ENCODE data around the gene MAN2B2.

The MAN2B2 gene

GRCh38 chr4:6534618-6535328 is 40.2 kb upstream of the MAN2B2 start:
- H3K27me3 ChIP-seq (ENCODE audit: insufficient read depth, low read length), result no peaks in the 10 kb centered on the region

DNA sequence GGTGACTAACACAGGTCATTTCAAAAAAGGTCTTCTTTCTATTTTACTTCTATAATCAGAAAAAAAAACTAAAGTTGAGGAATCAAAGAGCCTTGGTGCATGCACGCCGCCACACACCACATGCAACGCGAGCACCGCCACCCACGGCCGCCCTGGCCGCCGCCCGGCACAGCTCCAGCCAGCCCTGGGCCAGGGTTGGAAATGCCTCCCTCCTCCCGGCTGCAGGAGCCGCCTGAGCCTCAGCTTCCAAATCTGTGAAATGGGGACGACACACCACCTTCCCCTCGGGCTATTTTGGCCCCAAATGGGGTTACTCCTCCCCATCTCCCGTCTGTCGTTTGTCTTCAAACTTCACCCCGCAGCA is 39.7 kb upstream of the MAN2B2 start:
- Histone ChIP-seq H3K4me1 (ENCODE audit: control insufficient read depth in 1 of 2, insufficient read depth in 2 of 2, low read length in 2 of 2) (no peaks in the 10 kb centered on the region), H3K9ac (ENCODE audit: low read length) (no peak overlapping the region), H3K4ac (ENCODE audit: low read depth, low read length) (no peak overlapping the region), H2AK5ac (ENCODE audit: low read length) (no peak overlapping the region), H2BK12ac (ENCODE audit: low read length) (no peak overlapping the region), H3K79me2 (ENCODE audit: control insufficient read depth, insufficient read depth, low read length, poor library complexity) (no peaks in the 10 kb centered on the region), H3K18ac (ENCODE audit: low read length) (no peak overlapping the region), H3K9me3 (ENCODE audit: insufficient read depth, low read depth, low read length) (peaks cover 3% of the 10 kb centered on the region), H3K79me1 (ENCODE audit: low read length) (no peaks in the 10 kb centered on the region), H4K91ac (ENCODE audit: low read depth, low read length) (no peak overlapping the region), H4K12ac (ENCODE audit: low read depth, low read length) (no peak overlapping the region), H3K4me3 (ENCODE audit: low read depth, low read length) (no peak overlapping the region), H3K36me3 (ENCODE audit: control insufficient read depth in 1 of 2, insufficient read depth in 2 of 2, low read length in 2 of 2) (no peaks in the 10 kb centered on the region), H4K8ac (ENCODE audit: low read depth, low read length) (no peak overlapping the region), H2BK120ac (ENCODE audit: insufficient read depth, low read length, poor library complexity) (no peak overlapping the region), H2BK5ac (ENCODE audit: low read depth, low read length, poor library complexity) (no peak overlapping the region), H3K4me2 (ENCODE audit: low read length) (no peak overlapping the region), H3K23ac (ENCODE audit: low read length) (no peak overlapping the region), H3K27me3 (ENCODE audit: insufficient read depth, low read length) (no peaks in the 10 kb centered on the region), H2AFZ (ENCODE audit: insufficient read depth, low read length, poor library complexity) (no peak overlapping the region), H3K14ac (ENCODE audit: low read length) (no peak overlapping the region), H3K27ac (ENCODE audit: low read depth, low read length) (no peak overlapping the region)
- WGBS (ENCODE audit: extremely low coverage, insufficient coverage, insufficient read length), result no CpG with 5 or more reads among the region's 17 CpGs
- DNase-seq, result no peak

More at GRCh38 chr4:6534618-6535328, 40.2 kb upstream of the MAN2B2 start:
- WGBS (ENCODE audit: extremely low coverage, insufficient coverage, insufficient read length), result no CpG with 5 or more reads among the region's 38 CpGs
- Histone ChIP-seq H2BK12ac (ENCODE audit: low read length) (no peak overlapping the region), H3K79me1 (ENCODE audit: low read length) (no peaks in the 10 kb centered on the region), H3K36me3 (ENCODE audit: control insufficient read depth in 1 of 2, insufficient read depth in 2 of 2, low read length in 2 of 2) (no peaks in the 10 kb centered on the region), H4K12ac (ENCODE audit: low read depth, low read length) (no peak overlapping the region), H4K91ac (ENCODE audit: low read depth, low read length) (no peak overlapping the region), H3K23ac (ENCODE audit: low read length) (no peak overlapping the region), H3K4me3 (ENCODE audit: low read depth, low read length) (no peak overlapping the region), H3K4me2 (ENCODE audit: low read length) (no peak overlapping the region), H3K18ac (ENCODE audit: low read length) (no peak overlapping the region), H3K9me3 (ENCODE audit: insufficient read depth, low read depth, low read length) (peaks cover 3% of the 10 kb centered on the region), H3K14ac (ENCODE audit: low read length) (no peak overlapping the region), H3K27ac (ENCODE audit: low read depth, low read length) (no peak overlapping the region), H2AK5ac (ENCODE audit: low read length) (no peak overlapping the region), H2AFZ (ENCODE audit: insufficient read depth, low read length, poor library complexity) (no peak overlapping the region), H3K79me2 (ENCODE audit: control insufficient read depth, insufficient read depth, low read length, poor library complexity) (no peaks in the 10 kb centered on the region), H3K4me1 (ENCODE audit: control insufficient read depth in 1 of 2, insufficient read depth in 2 of 2, low read length in 2 of 2) (no peaks in the 10 kb centered on the region), H2BK5ac (ENCODE audit: low read depth, low read length, poor library complexity) (no peak overlapping the region), H4K8ac (ENCODE audit: low read depth, low read length) (no peak overlapping the region), H2BK120ac (ENCODE audit: insufficient read depth, low read length, poor library complexity) (no peak overlapping the region), H3K9ac (ENCODE audit: low read length) (no peak overlapping the region), H3K4ac (ENCODE audit: low read depth, low read length) (no peak overlapping the region)
- no peak for DNase-seq

DNA sequence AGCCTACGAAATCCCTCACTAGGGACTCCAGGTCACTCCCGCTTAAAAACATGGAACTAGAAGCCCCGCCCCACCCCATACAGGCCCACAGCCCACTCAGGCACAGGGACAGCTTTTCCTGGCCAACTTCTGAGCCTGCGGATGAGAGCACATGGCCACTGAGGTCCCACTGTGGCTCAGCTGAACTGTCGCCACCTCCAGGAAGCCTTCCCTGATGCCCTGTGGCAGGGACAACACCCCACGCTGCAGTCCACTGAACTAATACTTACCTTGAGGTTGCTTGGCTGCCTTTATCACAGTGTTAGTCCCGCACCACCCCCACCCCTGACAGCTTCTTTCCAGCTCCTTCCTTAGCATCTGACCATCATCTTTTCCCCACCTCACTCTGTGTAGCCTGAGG is 39.3 kb upstream of the MAN2B2 start:
- no peak overlapping the region for H3K4me3 ChIP-seq (ENCODE audit: low read depth, low read length)
- no peaks in the 10 kb centered on the region for H3K36me3 ChIP-seq (ENCODE audit: control insufficient read depth in 1 of 2, insufficient read depth in 2 of 2, low read length in 2 of 2)
- H3K14ac ChIP-seq (ENCODE audit: low read length), result no peak overlapping the region
- no peak overlapping the region for H2AFZ ChIP-seq (ENCODE audit: insufficient read depth, low read length, poor library complexity)
- no peaks in the 10 kb centered on the region for H3K4me1 ChIP-seq (ENCODE audit: control insufficient read depth in 1 of 2, insufficient read depth in 2 of 2, low read length in 2 of 2)
- no peak overlapping the region for H3K9ac ChIP-seq (ENCODE audit: low read length)
- WGBS (ENCODE audit: extremely low coverage, insufficient coverage, insufficient read length), result no CpG with 5 or more reads among the region's 7 CpGs
- H4K12ac ChIP-seq (ENCODE audit: low read depth, low read length), result no peak overlapping the region
- H3K79me1 ChIP-seq (ENCODE audit: low read length), result no peaks in the 10 kb centered on the region
- peaks cover 3% of the 10 kb centered on the region for H3K9me3 ChIP-seq (ENCODE audit: insufficient read depth, low read depth, low read length)
- no peak overlapping the region for H3K4ac ChIP-seq (ENCODE audit: low read depth, low read length)
- no peak overlapping the region for H2BK12ac ChIP-seq (ENCODE audit: low read length)
- no peak overlapping the region for H2AK5ac ChIP-seq (ENCODE audit: low read length)
- no peak overlapping the region for H2BK120ac ChIP-seq (ENCODE audit: insufficient read depth, low read length, poor library complexity)
- no peak overlapping the region for H3K18ac ChIP-seq (ENCODE audit: low read length)
- H3K27me3 ChIP-seq (ENCODE audit: insufficient read depth, low read length), result no peaks in the 10 kb centered on the region
- H3K79me2 ChIP-seq (ENCODE audit: control insufficient read depth, insufficient read depth, low read length, poor library complexity), result no peaks in the 10 kb centered on the region
- H4K91ac ChIP-seq (ENCODE audit: low read depth, low read length), result no peak overlapping the region
- H2BK5ac ChIP-seq (ENCODE audit: low read depth, low read length, poor library complexity), result no peak overlapping the region
- no peak overlapping the region for H3K27ac ChIP-seq (ENCODE audit: low read depth, low read length)
- no peak overlapping the region for H3K23ac ChIP-seq (ENCODE audit: low read length)
- DNase-seq, result no peak
- no peak overlapping the region for H4K8ac ChIP-seq (ENCODE audit: low read depth, low read length)
- no peak overlapping the region for H3K4me2 ChIP-seq (ENCODE audit: low read length)

GRCh38 chr4:6538111-6538510 is 36.9 kb upstream of the MAN2B2 start:
- no peak overlapping the region for H2AK5ac ChIP-seq (ENCODE audit: low read length)
- H3K79me2 ChIP-seq (ENCODE audit: control insufficient read depth, insufficient read depth, low read length, poor library complexity), result no peaks in the 10 kb centered on the region
- no peak overlapping the region for H4K8ac ChIP-seq (ENCODE audit: low read depth, low read length)
- H3K4me1 ChIP-seq (ENCODE audit: control insufficient read depth in 1 of 2, insufficient read depth in 2 of 2, low read length in 2 of 2), result no peaks in the 10 kb centered on the region
- H2AFZ ChIP-seq (ENCODE audit: insufficient read depth, low read length, poor library complexity), result no peak overlapping the region
- H3K18ac ChIP-seq (ENCODE audit: low read length), result no peak overlapping the region
- H3K14ac ChIP-seq (ENCODE audit: low read length), result no peak overlapping the region
- H3K36me3 ChIP-seq (ENCODE audit: control insufficient read depth in 1 of 2, insufficient read depth in 2 of 2, low read length in 2 of 2), result no peaks in the 10 kb centered on the region
- peaks cover 5% of the 10 kb centered on the region for H3K9me3 ChIP-seq (ENCODE audit: insufficient read depth, low read depth, low read length)
- no peak overlapping the region for H3K4me3 ChIP-seq (ENCODE audit: low read depth, low read length)
- H3K9ac ChIP-seq (ENCODE audit: low read length), result no peak overlapping the region
- H3K27ac ChIP-seq (ENCODE audit: low read depth, low read length), result no peak overlapping the region
- no peak for DNase-seq
- H2BK120ac ChIP-seq (ENCODE audit: insufficient read depth, low read length, poor library complexity), result no peak overlapping the region
- WGBS (ENCODE audit: extremely low coverage, insufficient coverage, insufficient read length), result no CpG with 5 or more reads among the region's 15 CpGs
- no peak overlapping the region for H4K91ac ChIP-seq (ENCODE audit: low read depth, low read length)
- H3K4ac ChIP-seq (ENCODE audit: low read depth, low read length), result no peak overlapping the region
- H2BK12ac ChIP-seq (ENCODE audit: low read length), result no peak overlapping the region
- no peak overlapping the region for H3K23ac ChIP-seq (ENCODE audit: low read length)
- no peak overlapping the region for H3K4me2 ChIP-seq (ENCODE audit: low read length)
- no peak overlapping the region for H4K12ac ChIP-seq (ENCODE audit: low read depth, low read length)
- no peaks in the 10 kb centered on the region for H3K27me3 ChIP-seq (ENCODE audit: insufficient read depth, low read length)
- H3K79me1 ChIP-seq (ENCODE audit: low read length), result no peaks in the 10 kb centered on the region
- H2BK5ac ChIP-seq (ENCODE audit: low read depth, low read length, poor library complexity), result no peak overlapping the region
